Amniotic stem cell (primary cell): Measurements from ENCODE around the gene OPCML.

Experiments used
- DNase-seq: peaks from one replicate; lab custom pipeline; 2025; lab: John Stamatoyannopoulos, UW

The OPCML gene

GRCh38 chr11:133291780-133292179, 240.5 kb downstream of the OPCML start:
- no peak for DNase-seq

- no peak for DNase-seq
Observed at GRCh38 chr11:133285359-133285758, 246.9 kb downstream of the OPCML start.

- no peak for DNase-seq
Observed at GRCh38 chr11:133284156-133284555, 248.1 kb downstream of the OPCML start.

- DNase-seq = no peak
Observed at GRCh38 chr11:133277886-133278285, 254.4 kb downstream of the OPCML start.

- no peak for DNase-seq
Observed at GRCh38 chr11:133271871-133272776, 260.2 kb downstream of the OPCML start.

- no peak for DNase-seq
Observed at GRCh38 chr11:133271206-133271605, 261.1 kb downstream of the OPCML start.

GRCh38 chr11:133269267-133269666, 263.0 kb downstream of the OPCML start:
- no peak for DNase-seq

GRCh38 chr11:133266986-133267385, 265.3 kb downstream of the OPCML start:
- no peak for DNase-seq

GRCh38 chr11:133265530-133266035, 266.7 kb downstream of the OPCML start:
- DNase-seq = no peak

GRCh38 chr11:133263332-133263731, 269.0 kb downstream of the OPCML start:
- no peak for DNase-seq

- DNase-seq = no peak
Observed at GRCh38 chr11:133258751-133259150, 273.6 kb downstream of the OPCML start.

GRCh38 chr11:133254601-133255000, 277.7 kb downstream of the OPCML start:
- no peak for DNase-seq

- DNase-seq = no peak
Observed at GRCh38 chr11:133253570-133253969, 278.7 kb downstream of the OPCML start.

GRCh38 chr11:133251841-133252240, 280.5 kb downstream of the OPCML start:
- no peak for DNase-seq

GRCh38 chr11:133249530-133249929, 282.8 kb downstream of the OPCML start:
- no peak for DNase-seq

- DNase-seq = no peak
Observed at GRCh38 chr11:133249065-133249464, 283.2 kb downstream of the OPCML start.

- DNase-seq = no peak
Observed at GRCh38 chr11:133243832-133244231, 288.5 kb downstream of the OPCML start.

GRCh38 chr11:133240908-133241655, 291.2 kb downstream of the OPCML start:
- no peak for DNase-seq

GRCh38 chr11:133239575-133239974, 292.7 kb downstream of the OPCML start:
- no peak for DNase-seq

GRCh38 chr11:133238495-133238894, 293.8 kb downstream of the OPCML start:
- DNase-seq = no peak

- DNase-seq = no peak
Observed at GRCh38 chr11:133238027-133238426, 294.3 kb downstream of the OPCML start.

GRCh38 chr11:133235381-133235780, 296.9 kb downstream of the OPCML start:
- no peak for DNase-seq

- no peak for DNase-seq
Observed at GRCh38 chr11:133234883-133235282, 297.4 kb downstream of the OPCML start.
